Stimulated activated naive CD8-positive, alpha-beta T cell treated with anti-CD3 and anti-CD28 coated beads, Interleukin-15, Interleukin-2, amounts not matched to agents 100 U/mL and 50 U/mL, for 24 hours (primary cell): ENCODE results near the gene FRA10AC1.
A peak's percentile ranks its signal among the peaks of the same experiment; 100 is the strongest.
"Not testable (repeated sequence)": the region's sequence is repeated elsewhere in the genome, so short reads cannot be mapped to it uniquely, and the experiment has no call there.

Experiments
- ATAC-seq: fragments of 150-1000 bp; cut with Tn5 transposase; one replicate; pipeline ENCODE4 v1.10.0; 2021
- DNase-seq: peaks from one replicate; pipeline ENCODE4 v3.0.0; 2021

Gene FRA10AC1

GRCh38 chr10:93703066-93703465 is 674 bp upstream of the FRA10AC1 start:
- ATAC-seq = no peak
- peak; percentile 10 for DNase-seq

- ATAC-seq (no peak), DNase-seq (no peak)
Measured at GRCh38 chr10:93701866-93702209, 554 bp downstream of the FRA10AC1 start.

GRCh38 chr10:93697207-93697606 is 5.2 kb downstream of the FRA10AC1 start:
- no peak for DNase-seq
- no peak for ATAC-seq

GRCh38 chr10:93696582-93696981 is 5.8 kb downstream of the FRA10AC1 start:
- DNase-seq, ATAC-seq: not testable (repeated sequence)

GRCh38 chr10:93695740-93696139 is 6.7 kb downstream of the FRA10AC1 start:
- DNase-seq = no peak
- ATAC-seq = no peak

- DNase-seq = no peak
- ATAC-seq = no peak
Measured at GRCh38 chr10:93687737-93688136, 14.7 kb downstream of the FRA10AC1 start.

- no peak for ATAC-seq
Measured at GRCh38 chr10:93680412-93681047, 21.9 kb downstream of the FRA10AC1 start.

GRCh38 chr10:93678805-93679587 is 23.4 kb downstream of the FRA10AC1 start:
- no peak for ATAC-seq

More at GRCh38 chr10:93680412-93681047, 21.9 kb downstream of the FRA10AC1 start:
- DNase-seq = no peak

GRCh38 chr10:93678386-93678785 is 24.0 kb downstream of the FRA10AC1 start:
- no peak for DNase-seq
- no peak for ATAC-seq

More at GRCh38 chr10:93678805-93679587, 23.4 kb downstream of the FRA10AC1 start:
- DNase-seq = no peak

GRCh38 chr10:93673791-93674190 is 28.6 kb downstream of the FRA10AC1 start:
- no peak for DNase-seq
- no peak for ATAC-seq

GRCh38 chr10:93672890-93673289 is 29.5 kb downstream of the FRA10AC1 start:
- DNase-seq = no peak
- ATAC-seq = no peak

- ATAC-seq = no peak
- no peak for DNase-seq
Measured at GRCh38 chr10:93672022-93672678, 30.2 kb downstream of the FRA10AC1 start.

- DNase-seq = no peak
- no peak for ATAC-seq
Measured at GRCh38 chr10:93671042-93671441, 31.4 kb downstream of the FRA10AC1 start.

- DNase-seq = no peak
- no peak for ATAC-seq
Measured at GRCh38 chr10:93670372-93670771, 32.0 kb downstream of the FRA10AC1 start.

GRCh38 chr10:93667795-93668194 is 34.6 kb downstream of the FRA10AC1 start:
- ATAC-seq (no peak), DNase-seq (no peak)

GRCh38 chr10:93666030-93666429 is 36.4 kb downstream of the FRA10AC1 start:
- DNase-seq (no peak), ATAC-seq (no peak)

GRCh38 chr10:93657757-93658156 is 44.6 kb downstream of the FRA10AC1 start:
- ATAC-seq = no peak

GRCh38 chr10:93656155-93656554 is 46.2 kb downstream of the FRA10AC1 start:
- DNase-seq (no peak), ATAC-seq (no peak)

More at GRCh38 chr10:93657757-93658156, 44.6 kb downstream of the FRA10AC1 start:
- DNase-seq = no peak

GRCh38 chr10:93654201-93654600 is 48.2 kb downstream of the FRA10AC1 start:
- no peak for DNase-seq
- ATAC-seq = no peak

- ATAC-seq = no peak
Measured at GRCh38 chr10:93652857-93653256, 49.5 kb downstream of the FRA10AC1 start.

GRCh38 chr10:93639791-93640190 is 62.6 kb downstream of the FRA10AC1 start:
- DNase-seq = no peak

More at GRCh38 chr10:93652857-93653256, 49.5 kb downstream of the FRA10AC1 start:
- no peak for DNase-seq

GRCh38 chr10:93630625-93631557 is 71.5 kb downstream of the FRA10AC1 start:
- DNase-seq = no peak

More at GRCh38 chr10:93639791-93640190, 62.6 kb downstream of the FRA10AC1 start:
- no peak for ATAC-seq

More at GRCh38 chr10:93630625-93631557, 71.5 kb downstream of the FRA10AC1 start:
- ATAC-seq = no peak
